IgD-negative memory B cell (primary cell): ENCODE results near the gene RAP1B. TPM values are rescaled to one million over a fixed set of nuclear protein-coding genes. Genes with fewer than 3 reads are reported as not detected.
"Not testable (repeated sequence)": the region's sequence is repeated elsewhere in the genome, so short reads cannot be mapped to it uniquely, and the experiment has no call there.

ENCODE experiments used
- H3K27ac Mint-ChIP-seq, 3 donors: one replicate each; pipeline ENCODE4 v1.8.0; 2020 to 2022; ENCODE audit warnings: mild to moderate bottlenecking in 3 of 3, mixed read lengths in 3 of 3, moderate library complexity in 1 of 3
- H3K27me3 Mint-ChIP-seq: one replicate; pipeline ENCODE4 v1.8.0; 2021; ENCODE audit warnings: mixed read lengths
- H3K36me3 Mint-ChIP-seq: one replicate; pipeline ENCODE4 v1.8.0; 2020; ENCODE audit warnings: mild to moderate bottlenecking, mixed read lengths
- H3K4me1 Mint-ChIP-seq, 3 donors: one replicate each; pipeline ENCODE4 v1.8.0; 2020 to 2022; ENCODE audit warnings: mixed read lengths in 3 of 3, mild to moderate bottlenecking in 1 of 3
- H3K4me3 Mint-ChIP-seq, 4 donors: one replicate each; pipeline ENCODE4 v1.8.0; 2020 to 2022; ENCODE audit warnings: mild to moderate bottlenecking in 4 of 4, mixed read lengths in 4 of 4, moderate library complexity in 3 of 4
- H3K9me3 Mint-ChIP-seq, 3 donors: one replicate each; pipeline ENCODE4 v1.8.0; 2020 to 2021; ENCODE audit warnings: mixed read lengths in 3 of 3, mild to moderate bottlenecking in 1 of 3
- polyA plus RNA-seq: library from polyadenylated mRNA; unstranded; fragments of 300-500 nt; fragmentation: Illumina TruSeq; gene quantifications from one replicate; pipeline ENCODE4 v1.2.3, GENCODE V29; 2021

The RAP1B gene
- polyA plus RNA-seq, 1 donor from 2014 or later = 297 TPM

GRCh38 chr12:68673788-68674187 lies 63.1 kb downstream of the RAP1B start:
- H3K9me3 Mint-ChIP-seq = peaks cover 0 to 2% (median 0%) of the 10 kb centered on the region in 3 donors
- H3K4me1 Mint-ChIP-seq = peaks cover 3 to 7% (median 4%) of the 10 kb centered on the region in 3 donors
- no peak overlapping the region for H3K27ac Mint-ChIP-seq
- H3K36me3 Mint-ChIP-seq = peaks cover 8% of the 10 kb centered on the region
- no peak overlapping the region for H3K4me3 Mint-ChIP-seq
- no peaks in the 10 kb centered on the region for H3K27me3 Mint-ChIP-seq

- Mint-ChIP-seq H3K4me3 (no peak overlapping the region), H3K4me1 (peaks cover 4 to 7% (median 7%) of the 10 kb centered on the region in 3 donors), H3K27me3 (no peaks in the 10 kb centered on the region), H3K36me3 (peaks cover 8% of the 10 kb centered on the region), H3K27ac (no peak overlapping the region), H3K9me3 (peaks cover 0 to 2% (median 0%) of the 10 kb centered on the region in 3 donors)
Observed at GRCh38 chr12:68674376-68674775, 63.7 kb downstream of the RAP1B start.

GRCh38 chr12:68675101-68675842 lies 64.6 kb downstream of the RAP1B start:
- H3K27ac Mint-ChIP-seq = peak overlapping the region in 1 of 3 donors; percentile 67
- H3K4me3 Mint-ChIP-seq = peak overlapping the region in 2 of 4 donors; percentile 1 to 4
- peaks cover 4 to 10% (median 7%) of the 10 kb centered on the region in 3 donors for H3K4me1 Mint-ChIP-seq
- no peaks in the 10 kb centered on the region for H3K27me3 Mint-ChIP-seq
- H3K9me3 Mint-ChIP-seq = peaks cover 0 to 2% (median 0%) of the 10 kb centered on the region in 3 donors
- H3K36me3 Mint-ChIP-seq = peaks cover 8% of the 10 kb centered on the region

- H3K4me3 Mint-ChIP-seq, H3K9me3 Mint-ChIP-seq, H3K27me3 Mint-ChIP-seq, H3K36me3 Mint-ChIP-seq, H3K27ac Mint-ChIP-seq: not testable (repeated sequence)
- peaks cover 4 to 10% (median 7%) of the 10 kb centered on the region in 3 donors for H3K4me1 Mint-ChIP-seq
Observed at GRCh38 chr12:68676854-68677253, 66.2 kb downstream of the RAP1B start.

GRCh38 chr12:68686262-68686594 lies 75.5 kb downstream of the RAP1B start:
- H3K4me1 Mint-ChIP-seq = peaks cover 13 to 23% (median 21%) of the 10 kb centered on the region in 3 donors
- peaks cover 5% of the 10 kb centered on the region for H3K36me3 Mint-ChIP-seq
- no peaks in the 10 kb centered on the region for H3K9me3 Mint-ChIP-seq
- no peaks in the 10 kb centered on the region for H3K27me3 Mint-ChIP-seq
- peak overlapping the region; percentile 89 to 98 (median 96) for H3K27ac Mint-ChIP-seq
- peak overlapping the region; percentile 97 to 100 (median 98) for H3K4me3 Mint-ChIP-seq

- Mint-ChIP-seq H3K4me3 (peak within 1 kb of the TSS; percentile 97 to 100 (median 98)), H3K4me1 (peaks cover 13 to 23% (median 21%) of the 10 kb centered on the region in 3 donors)
Observed at GRCh38 chr12:68686595-68687521, 76.2 kb downstream of the RAP1B start, which contains the start of gene NUP107. TSS of gene NUP107 (plus strand) at chr12:68686978. CDS start at chr12:68687066, 88 bp downstream.

GRCh38 chr12:68695454-68695853 lies 84.8 kb downstream of the RAP1B start:
- H3K27me3 Mint-ChIP-seq = no peaks in the 10 kb centered on the region
- H3K4me1 Mint-ChIP-seq = no peaks in the 10 kb centered on the region
- no peaks in the 10 kb centered on the region for H3K9me3 Mint-ChIP-seq
- H3K4me3 Mint-ChIP-seq = no peak overlapping the region
- no peak overlapping the region for H3K27ac Mint-ChIP-seq
- peaks cover 2% of the 10 kb centered on the region for H3K36me3 Mint-ChIP-seq

More at GRCh38 chr12:68686595-68687521, 76.2 kb downstream of the RAP1B start, which contains the start of gene NUP107:
- Mint-ChIP-seq H3K36me3 (peaks cover 5% of the 10 kb centered on the region), H3K27ac (peak within 1 kb of the TSS; percentile 89 to 98 (median 96)), H3K27me3 (no peaks in the 10 kb centered on the region), H3K9me3 (no peaks in the 10 kb centered on the region)

GRCh38 chr12:68699486-68699885 lies 88.8 kb downstream of the RAP1B start:
- no peak overlapping the region for H3K4me3 Mint-ChIP-seq
- H3K27me3 Mint-ChIP-seq = no peaks in the 10 kb centered on the region
- H3K4me1 Mint-ChIP-seq = no peaks in the 10 kb centered on the region
- no peaks in the 10 kb centered on the region for H3K9me3 Mint-ChIP-seq
- H3K27ac Mint-ChIP-seq = peak overlapping the region in 1 of 3 donors; percentile 24
- peaks cover 2% of the 10 kb centered on the region for H3K36me3 Mint-ChIP-seq

Other genes with a start within 250 kb of the RAP1B start
- gene NUP107, start 76.1 kb downstream of the RAP1B start, polyA plus RNA-seq = 28.9 TPM
- 15.2 TPM for gene SLC35E3, start 135.3 kb downstream of the RAP1B start, polyA plus RNA-seq
- 19.6 TPM for gene MDM2, start 197.3 kb downstream of the RAP1B start, polyA plus RNA-seq